ACC112 (cell line): Measurements from ENCODE around the gene GLDN.
"Not testable (repeated sequence)": the region's sequence is repeated elsewhere in the genome, so short reads cannot be mapped to it uniquely, and the experiment has no call there.

Experiments
- H2AFZ ChIP-seq: fragments of 200-600 bp; sonication (generic); one replicate; pipeline ENCODE4 v1.6.0; 2017; ENCODE audit warnings: antibody characterized with exemption, low read length; ENCODE audit not compliant: unreplicated experiment
- H3K27ac ChIP-seq: fragments of 200-600 bp; sonication (generic); 2 replicates; pipeline ENCODE4 v1.5.1; 2014; ENCODE audit warnings: low read depth, mild to moderate bottlenecking, antibody characterized with exemption, low read length, moderate library complexity
- H3K27me3 ChIP-seq: fragments of 200-600 bp; sonication (generic); 2 replicates; pipeline ENCODE4 v1.6.1; 2014; ENCODE audit warnings: mild to moderate bottlenecking, antibody characterized with exemption, low read length, moderate library complexity, mixed read lengths; ENCODE audit not compliant: insufficient read depth
- H3K36me3 ChIP-seq: fragments of 200-600 bp; sonication (generic); 2 replicates; pipeline ENCODE4 v1.6.1; 2016; ENCODE audit warnings: mild to moderate bottlenecking, antibody characterized with exemption, low read length, moderate library complexity, mixed read lengths; ENCODE audit not compliant: insufficient read depth
- H3K4me1 ChIP-seq: fragments of 200-600 bp; sonication (generic); one replicate; pipeline ENCODE4 v1.6.1; 2016; ENCODE audit warnings: low read length, mixed read lengths; ENCODE audit not compliant: insufficient read depth, unreplicated experiment, control insufficient read depth
- H3K4me3 ChIP-seq: fragments of 200-600 bp; sonication (generic); 2 replicates; pipeline ENCODE4 v1.5.1; 2014; ENCODE audit warnings: mild to moderate bottlenecking, low read depth, low read length
- H3K79me2 ChIP-seq: fragments of 200-600 bp; sonication (generic); one replicate; pipeline ENCODE4 v1.6.0; 2016; ENCODE audit warnings: low read length; ENCODE audit not compliant: control insufficient read depth, unreplicated experiment, insufficient read depth

Gene GLDN

GRCh38 chr15:51405693-51406523, 64.5 kb downstream of the GLDN start:
- Histone ChIP-seq H3K36me3 (no peaks in the 10 kb centered on the region), H3K4me1 (no peaks in the 10 kb centered on the region), H3K27me3 (peaks cover 13% of the 10 kb centered on the region; the same call in 1 of the 2 replicates), H3K27ac (no peak overlapping the region), H3K79me2 (no peaks in the 10 kb centered on the region), H2AFZ (no peak overlapping the region), H3K4me3 (no peak overlapping the region)

GRCh38 chr15:51414256-51414860, 72.9 kb downstream of the GLDN start:
- no peaks in the 10 kb centered on the region for H3K36me3 ChIP-seq
- no peaks in the 10 kb centered on the region for H3K4me1 ChIP-seq
- no peak overlapping the region for H2AFZ ChIP-seq
- no peak overlapping the region for H3K4me3 ChIP-seq
- no peaks in the 10 kb centered on the region for H3K79me2 ChIP-seq
- H3K27me3 ChIP-seq: peaks cover 8% of the 10 kb centered on the region; the same call in 1 of the 2 replicates
- no peak overlapping the region for H3K27ac ChIP-seq

GRCh38 chr15:51416129-51416528, 74.7 kb downstream of the GLDN start:
- H3K79me2 ChIP-seq: no peaks in the 10 kb centered on the region
- no peak overlapping the region for H3K4me3 ChIP-seq
- H3K27ac ChIP-seq: no peak overlapping the region
- no peak overlapping the region for H2AFZ ChIP-seq
- no peaks in the 10 kb centered on the region for H3K4me1 ChIP-seq
- H3K36me3 ChIP-seq: no peaks in the 10 kb centered on the region
- no peaks in the 10 kb centered on the region for H3K27me3 ChIP-seq

GRCh38 chr15:51423040-51423439, 81.6 kb downstream of the GLDN start:
- H3K27me3 ChIP-seq, H2AFZ ChIP-seq, H3K4me1 ChIP-seq, H3K36me3 ChIP-seq, H3K79me2 ChIP-seq, H3K27ac ChIP-seq, H3K4me3 ChIP-seq: not testable (repeated sequence)

- H3K79me2 ChIP-seq: no peaks in the 10 kb centered on the region
- no peak overlapping the region for H2AFZ ChIP-seq
- no peak overlapping the region for H3K27ac ChIP-seq
- H3K4me3 ChIP-seq: no peak overlapping the region
- H3K4me1 ChIP-seq: no peaks in the 10 kb centered on the region
- H3K36me3 ChIP-seq: no peaks in the 10 kb centered on the region
- no peaks in the 10 kb centered on the region for H3K27me3 ChIP-seq
Measured at GRCh38 chr15:51424780-51425179, 83.3 kb downstream of the GLDN start.

- H2AFZ ChIP-seq: no peak overlapping the region
- H3K79me2 ChIP-seq: no peaks in the 10 kb centered on the region
- H3K4me1 ChIP-seq: no peaks in the 10 kb centered on the region
- no peaks in the 10 kb centered on the region for H3K27me3 ChIP-seq
- H3K4me3 ChIP-seq: no peak overlapping the region
- H3K27ac ChIP-seq: no peak overlapping the region
- H3K36me3 ChIP-seq: no peaks in the 10 kb centered on the region
Measured at GRCh38 chr15:51425517-51426040, 84.1 kb downstream of the GLDN start.

- Histone ChIP-seq H3K79me2 (no peaks in the 10 kb centered on the region), H2AFZ (no peak overlapping the region), H3K4me1 (no peaks in the 10 kb centered on the region), H3K36me3 (no peaks in the 10 kb centered on the region), H3K4me3 (no peak overlapping the region), H3K27ac (no peak overlapping the region), H3K27me3 (peaks cover 7% of the 10 kb centered on the region; the same call in 1 of the 2 replicates)
Measured at GRCh38 chr15:51438526-51438925, 97.1 kb downstream of the GLDN start.

GRCh38 chr15:51443282-51443914, 101.9 kb downstream of the GLDN start:
- Histone ChIP-seq H3K79me2 (no peaks in the 10 kb centered on the region), H3K4me1 (no peaks in the 10 kb centered on the region), H3K4me3 (no peak overlapping the region), H3K36me3 (no peaks in the 10 kb centered on the region), H2AFZ (no peak overlapping the region), H3K27ac (no peak overlapping the region), H3K27me3 (0 out of 2 replicates have a peak, but pooled peaks cover 3% of the 10 kb centered on the region)

- 0 out of 2 replicates have a peak, but pooled peaks cover 3% of the 10 kb centered on the region for H3K27me3 ChIP-seq
- H3K27ac ChIP-seq: no peak overlapping the region
- H3K4me3 ChIP-seq: no peak overlapping the region
- H3K4me1 ChIP-seq: no peaks in the 10 kb centered on the region
- peaks cover 5% of the 10 kb centered on the region; the same call in 1 of the 2 replicates for H3K36me3 ChIP-seq
- no peak overlapping the region for H2AFZ ChIP-seq
- no peaks in the 10 kb centered on the region for H3K79me2 ChIP-seq
Measured at GRCh38 chr15:51444112-51444511, 102.7 kb downstream of the GLDN start.

GRCh38 chr15:51444807-51445206, 103.4 kb downstream of the GLDN start:
- no peak overlapping the region for H3K27ac ChIP-seq
- no peaks in the 10 kb centered on the region for H3K79me2 ChIP-seq
- H3K4me1 ChIP-seq: no peaks in the 10 kb centered on the region
- H3K4me3 ChIP-seq: no peak overlapping the region
- no peaks in the 10 kb centered on the region for H3K27me3 ChIP-seq
- no peak overlapping the region for H2AFZ ChIP-seq
- peaks cover 12% of the 10 kb centered on the region; the same call in 1 of the 2 replicates for H3K36me3 ChIP-seq
